Measurements from ENCODE around the gene PARP15. TPM values are rescaled to one million over a fixed set of nuclear protein-coding genes. Genes with fewer than 3 reads are reported as not detected.

PARP15 gene
- total RNA-seq, result 0.51 TPM
- long read RNA-seq, result 0 reads

DNA sequence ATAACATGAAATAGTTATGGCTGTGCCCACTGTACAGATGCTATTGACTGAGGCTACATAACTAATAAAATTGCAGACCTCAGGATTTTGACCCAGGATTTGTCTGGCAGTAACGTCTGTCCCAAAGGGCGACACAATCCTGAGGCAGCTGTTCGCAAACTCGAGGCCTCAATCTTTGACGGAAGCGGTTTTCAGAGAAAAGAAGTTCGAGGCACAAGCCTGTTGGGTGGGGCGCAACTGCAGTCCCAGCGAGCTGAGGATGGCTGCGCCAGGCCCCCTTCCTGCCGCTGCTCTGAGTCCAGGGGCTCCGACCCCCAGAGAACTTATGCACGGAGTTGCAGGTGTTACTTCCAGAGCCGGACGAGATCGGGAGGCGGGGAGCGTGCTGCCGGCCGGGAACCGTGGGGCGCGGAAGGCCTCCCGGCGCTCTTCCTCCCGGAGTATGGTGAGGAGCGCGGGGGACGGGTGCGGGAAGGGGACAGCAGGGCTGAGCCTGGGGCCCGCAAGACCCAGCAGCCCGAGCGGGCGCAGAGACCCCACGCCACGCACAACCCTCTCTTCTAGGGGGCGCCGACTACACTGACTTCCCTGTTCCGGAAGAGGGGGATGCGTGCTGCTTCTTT is at the start of gene PARP15:
PARP15 (plus strand) TSS at position 242 of the 623 bp plus-strand sequence; CDS start at position 260, 18 bp downstream.
- ATAC-seq (peak; percentile 70), DNase-seq (ENCODE audit: missing footprints) (peak; percentile 69)
- intact Hi-C loops (cut with DNase I), result no loop called here

DNA sequence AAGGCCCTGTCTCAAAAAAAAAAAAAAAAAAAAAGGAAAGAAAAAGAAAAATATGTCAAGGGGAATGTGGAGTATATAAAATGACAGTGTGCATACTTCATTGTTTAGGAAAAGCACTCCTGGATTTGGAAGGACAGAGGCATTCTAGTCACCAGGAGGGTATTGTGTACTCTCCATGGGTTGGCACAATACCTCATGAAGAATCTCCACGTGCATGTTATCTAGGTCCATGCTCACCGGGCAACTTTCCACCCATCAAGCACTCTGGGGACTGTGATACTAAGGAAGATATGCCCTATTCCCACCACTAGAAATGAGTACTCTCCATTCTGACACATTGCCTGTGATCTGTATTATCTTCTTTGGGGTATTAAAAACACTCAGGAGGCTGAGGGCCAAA is 47.3 kb upstream of the PARP15 start:
- intact Hi-C loops (cut with DNase I), result no loop called here
- ATAC-seq (no peak), DNase-seq (ENCODE audit: missing footprints) (no peak)

DNA sequence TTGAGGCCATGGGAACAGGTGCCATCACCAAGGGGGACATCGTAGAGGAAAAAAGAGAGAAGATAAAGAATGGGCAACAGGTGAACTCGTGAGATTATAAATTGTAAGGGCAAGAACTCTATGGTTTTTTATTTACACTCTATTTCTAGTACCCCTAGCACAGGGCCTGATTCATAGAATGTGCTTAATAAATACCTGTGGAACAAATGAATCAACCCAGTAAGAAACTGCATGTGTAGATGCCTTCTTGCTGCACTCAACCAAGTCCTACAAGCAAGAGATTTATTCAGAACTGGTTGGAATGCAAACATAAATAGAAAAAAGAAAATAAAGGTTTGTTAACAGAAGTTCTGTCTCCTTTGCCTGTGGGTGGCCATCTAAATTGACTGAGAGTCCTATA is 44.0 kb upstream of the PARP15 start:
- DNase-seq (ENCODE audit: missing footprints) (no peak), ATAC-seq (no peak)
- intact Hi-C loops (cut with DNase I), result no loop called here

DNA sequence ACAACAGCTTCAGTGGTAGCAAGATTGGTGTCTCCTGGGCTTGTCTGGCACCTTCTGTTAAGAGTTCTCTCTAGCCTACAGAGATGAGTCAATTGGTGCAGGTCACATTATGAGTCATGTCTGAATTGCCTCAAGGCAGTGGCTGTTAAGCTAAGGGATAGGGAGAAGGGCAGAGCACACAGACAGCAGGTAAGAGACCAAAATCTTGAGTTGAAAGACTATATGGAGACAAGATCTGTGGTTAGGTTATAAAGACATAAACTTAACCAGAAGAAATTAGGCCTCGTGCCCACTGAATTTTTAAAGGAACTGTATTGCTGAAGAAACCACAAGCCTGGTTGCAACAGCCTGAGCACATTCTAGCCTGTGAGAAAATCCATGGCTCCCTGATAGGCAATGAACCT is 43.5 kb upstream of the PARP15 start:
- no peak for DNase-seq (ENCODE audit: missing footprints)
- ATAC-seq, result no peak
- intact Hi-C loops (cut with DNase I), result no loop called here

DNA sequence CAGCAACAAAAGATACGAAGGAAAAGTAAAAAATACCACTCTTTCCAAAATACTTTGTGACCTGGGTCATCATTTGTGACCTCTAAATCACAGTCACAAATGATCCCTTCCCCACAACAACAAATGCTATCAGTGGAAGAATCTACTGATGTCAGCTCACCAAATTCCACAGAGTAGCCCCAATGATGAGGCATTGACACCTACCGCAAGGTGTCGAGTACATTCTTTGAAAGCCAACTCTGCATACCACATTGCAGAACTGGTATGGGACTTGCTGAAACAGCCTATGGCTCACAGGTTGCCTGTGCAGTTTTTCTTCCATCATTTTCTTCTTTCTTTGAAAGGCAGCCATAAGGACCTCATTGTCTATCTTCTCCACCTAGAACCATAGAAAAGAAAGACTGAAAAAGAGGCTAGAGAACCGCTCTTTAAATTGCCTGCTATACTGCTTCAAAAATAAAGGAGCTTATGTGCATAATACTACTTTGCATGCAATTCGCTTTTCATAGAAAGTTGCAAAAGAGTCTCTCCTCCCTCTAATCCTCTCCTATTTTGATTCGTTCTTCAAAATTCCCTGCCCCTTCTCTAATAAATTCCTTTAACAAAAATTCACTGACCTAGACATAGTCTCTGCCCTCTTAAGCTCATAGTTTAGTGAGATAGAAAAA is 41.4 kb upstream of the PARP15 start:
- intact Hi-C loops (cut with DNase I), result no loop called here
- ATAC-seq, result no peak

DNA sequence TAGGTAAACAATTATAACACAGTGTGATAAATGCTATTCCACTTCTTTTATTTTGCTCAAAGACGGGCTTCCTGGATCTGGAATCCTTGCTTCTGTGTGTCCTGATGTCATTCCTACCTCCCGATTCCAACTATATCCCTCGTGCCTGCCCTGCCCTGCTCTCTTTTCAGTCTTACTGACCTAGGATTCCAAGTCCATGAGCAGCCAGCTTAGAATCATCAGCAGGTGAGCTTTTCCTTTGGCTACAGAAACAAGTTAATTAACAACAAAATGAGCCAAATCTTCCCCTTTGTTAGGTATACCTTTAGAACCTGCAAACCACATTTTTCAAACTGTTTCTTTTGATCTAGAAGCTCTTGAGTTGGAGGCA is 40.8 kb upstream of the PARP15 start:
- ATAC-seq (no peak), DNase-seq (ENCODE audit: missing footprints) (no peak)
- intact Hi-C loops (cut with DNase I), result no loop called here

More for the DNA sequence above, 41.4 kb upstream of the PARP15 start:
- no peak for DNase-seq (ENCODE audit: missing footprints)

DNA sequence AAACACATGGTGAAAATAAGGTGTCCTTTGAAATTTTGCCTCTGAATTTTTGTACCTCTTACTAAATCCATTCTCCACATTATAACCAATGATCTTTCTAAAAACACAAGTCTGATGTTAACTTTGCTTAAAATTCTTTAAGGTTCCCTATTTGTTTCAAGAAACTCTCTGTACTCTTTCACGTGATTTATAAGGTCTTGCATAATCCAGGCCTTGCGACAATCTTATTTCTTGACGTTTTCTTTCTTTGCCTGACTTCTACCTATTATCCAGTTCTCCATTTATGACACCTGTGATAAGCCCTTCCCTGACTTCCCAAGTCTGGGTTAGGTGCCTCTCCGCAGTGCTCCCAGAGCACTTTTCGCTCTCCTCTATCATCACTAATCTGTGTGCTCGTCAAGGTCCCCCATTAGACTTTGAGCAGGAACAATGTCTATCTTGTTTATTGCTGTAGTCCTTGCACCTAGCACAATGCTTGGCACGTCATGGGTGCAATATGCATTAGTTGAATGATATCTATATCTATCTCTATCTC is 38.4 kb upstream of the PARP15 start:
- intact Hi-C loops (cut with DNase I), result no loop called here
- DNase-seq (ENCODE audit: missing footprints) (no peak), ATAC-seq (no peak)

DNA sequence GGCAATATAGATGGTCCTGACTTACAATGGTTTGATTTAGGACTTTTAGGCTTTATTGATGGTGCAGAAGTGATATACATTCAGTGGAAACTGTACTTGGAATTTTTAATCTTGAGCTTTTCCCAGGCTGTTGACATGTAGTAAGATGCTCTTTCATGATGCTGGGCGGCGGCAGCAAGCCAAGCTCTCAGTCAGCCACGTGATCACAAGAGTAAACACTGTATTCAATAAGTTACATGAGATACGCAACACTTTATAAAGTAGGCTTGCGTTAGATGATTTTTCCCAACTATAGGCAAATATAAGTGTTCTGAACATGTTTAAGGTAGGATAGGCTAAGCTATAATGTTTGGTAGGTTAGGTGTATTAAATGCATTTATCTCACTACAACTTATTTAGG is 31.3 kb upstream of the PARP15 start:
- intact Hi-C loops (cut with DNase I), result no loop called here
- DNase-seq (ENCODE audit: missing footprints), result no peak
- ATAC-seq, result no peak

DNA sequence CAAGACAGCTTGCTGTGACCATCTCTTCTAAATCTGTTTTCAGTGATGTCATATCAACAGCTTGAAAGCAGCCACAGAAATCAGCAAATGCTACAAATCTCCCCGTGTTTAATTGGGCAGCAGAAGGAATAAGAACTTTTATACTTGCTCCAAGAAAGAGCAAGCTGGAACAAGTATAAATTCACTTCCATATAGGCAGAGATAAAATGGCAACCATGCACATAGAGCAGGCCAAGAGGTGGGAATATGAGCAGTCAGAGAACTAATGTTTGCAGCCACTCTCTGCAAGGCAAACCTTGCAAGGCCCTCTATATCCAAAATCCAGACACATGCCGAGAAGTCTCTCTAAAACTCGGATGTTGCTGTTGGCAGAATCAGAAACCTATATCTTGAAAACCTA is 29.4 kb upstream of the PARP15 start:
- no peak for ATAC-seq
- no peak for DNase-seq (ENCODE audit: missing footprints)
- intact Hi-C loops (cut with DNase I), result no loop called here

DNA sequence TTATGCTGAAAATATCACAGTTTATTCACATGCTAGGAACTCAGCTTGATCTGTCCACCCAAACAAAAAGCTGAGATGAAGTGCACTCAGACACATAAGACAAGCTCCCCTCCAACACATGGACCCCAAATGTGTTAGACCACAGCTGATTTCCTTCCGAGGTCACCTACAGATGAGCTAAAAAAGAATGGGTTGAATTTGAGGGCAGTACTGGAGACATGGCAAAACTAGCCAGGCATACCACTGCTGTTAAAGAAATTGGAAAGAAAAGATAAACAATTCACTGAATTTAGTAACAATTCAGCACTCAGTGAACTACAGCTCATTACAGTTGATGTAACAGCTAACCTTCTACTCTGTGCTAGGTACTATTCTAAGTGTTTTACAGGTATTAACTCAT is 28.8 kb upstream of the PARP15 start:
- intact Hi-C loops (cut with DNase I), result no loop called here
- DNase-seq (ENCODE audit: missing footprints), result no peak
- ATAC-seq, result no peak

DNA sequence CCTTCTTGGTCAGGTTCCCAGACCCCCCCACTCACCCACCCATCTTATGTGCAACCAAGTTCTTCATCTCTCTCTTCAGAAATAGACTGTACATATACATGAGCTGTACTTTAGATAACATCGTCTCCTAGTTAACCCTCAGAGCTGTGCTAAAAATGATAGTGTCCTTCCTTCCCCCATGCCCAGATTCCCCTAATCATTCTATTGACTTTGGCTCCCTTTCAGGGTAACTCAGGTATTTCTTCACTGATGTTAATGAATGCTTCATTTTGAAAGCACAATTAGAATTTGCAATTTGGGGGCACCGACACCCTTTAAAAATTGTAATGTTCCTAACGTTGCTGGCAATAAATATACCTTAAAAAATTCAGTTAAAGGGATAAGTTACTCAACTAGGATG is 24.3 kb upstream of the PARP15 start:
- no peak for ATAC-seq
- intact Hi-C loops (cut with DNase I), result no loop called here
- DNase-seq (ENCODE audit: missing footprints), result no peak

DNA sequence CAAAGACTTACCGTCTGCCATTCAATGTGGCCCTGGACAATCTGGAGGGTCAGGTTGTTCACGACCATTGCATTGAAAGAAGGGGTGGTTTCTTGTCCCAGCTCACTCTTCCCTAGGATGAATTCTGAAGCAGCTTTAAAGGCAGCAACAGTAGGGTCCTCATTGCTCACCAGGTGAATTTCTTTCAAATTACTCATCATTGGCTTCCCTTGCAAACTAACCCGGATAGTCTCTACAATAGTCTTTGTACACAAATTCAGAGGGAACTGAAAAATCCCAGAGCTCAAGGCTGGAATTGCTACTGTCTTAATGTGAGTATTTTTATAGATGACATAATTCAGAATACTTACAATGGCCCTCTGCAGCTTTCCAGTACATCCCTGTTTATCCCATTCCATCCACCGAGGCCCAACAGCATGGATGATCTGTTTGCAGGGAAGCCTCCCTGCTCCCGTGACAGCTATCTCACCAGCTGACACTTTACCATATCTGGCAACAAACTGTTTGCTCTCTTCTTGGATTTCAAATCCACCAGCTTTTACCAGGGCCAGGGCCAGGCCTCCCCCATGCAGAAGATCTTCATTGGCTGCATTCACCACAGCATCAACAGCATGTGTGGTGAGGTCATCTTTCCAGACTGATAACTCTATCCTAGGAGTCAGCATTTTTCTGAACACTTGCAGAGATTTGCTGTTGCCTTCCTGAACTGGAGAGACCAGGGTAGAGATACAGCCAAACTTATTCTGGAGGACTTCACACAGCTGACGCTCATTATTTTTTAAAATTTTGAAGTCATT is 22.0 kb upstream of the PARP15 start:
- ATAC-seq (peak; percentile 44), DNase-seq (ENCODE audit: missing footprints) (no peak)
- intact Hi-C loops (cut with DNase I), result no loop called here

DNA sequence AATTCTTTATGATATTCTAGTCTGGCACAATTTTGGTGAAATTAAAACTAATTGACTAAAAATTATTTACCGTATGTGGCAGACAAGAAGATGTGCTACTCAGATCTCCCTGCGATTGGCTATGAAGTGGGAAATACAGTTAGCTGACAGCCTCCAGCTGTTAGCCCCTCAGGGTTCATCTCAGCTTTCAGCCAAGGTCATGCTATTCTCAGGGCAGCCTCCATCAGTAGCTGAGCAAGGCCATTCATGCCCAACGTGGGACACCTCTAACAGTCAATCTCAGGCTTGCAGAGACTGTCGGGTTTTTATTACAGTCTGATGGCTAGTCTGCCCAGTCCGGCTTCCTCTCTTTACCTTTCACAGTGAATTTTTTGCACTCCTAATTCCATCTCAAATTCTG is 20.1 kb upstream of the PARP15 start:
- intact Hi-C loops (cut with DNase I), result no loop called here
- ATAC-seq (no peak), DNase-seq (ENCODE audit: missing footprints) (no peak)

DNA sequence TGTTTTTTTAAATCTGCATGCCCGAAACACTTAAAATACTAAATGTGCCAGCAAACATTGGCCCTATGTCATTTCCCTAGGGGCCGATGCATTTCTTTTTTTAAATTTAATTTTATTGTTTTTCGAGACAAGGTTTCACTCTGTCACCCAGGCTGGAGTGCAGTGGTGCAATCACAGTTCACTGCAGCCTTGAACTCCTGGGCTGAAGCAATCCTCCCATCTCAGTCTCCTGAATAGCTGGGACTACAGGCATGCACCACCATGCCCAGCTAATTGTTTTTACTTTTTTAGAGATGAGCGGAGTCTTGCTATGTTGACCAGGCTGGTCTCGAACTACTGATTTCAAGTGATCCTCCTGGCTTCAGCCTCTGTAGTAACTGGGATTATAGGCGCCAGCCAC is 18.8 kb upstream of the PARP15 start:
- intact Hi-C loops (cut with DNase I), result no loop called here
- DNase-seq (ENCODE audit: missing footprints) (no peak), ATAC-seq (no peak)

DNA sequence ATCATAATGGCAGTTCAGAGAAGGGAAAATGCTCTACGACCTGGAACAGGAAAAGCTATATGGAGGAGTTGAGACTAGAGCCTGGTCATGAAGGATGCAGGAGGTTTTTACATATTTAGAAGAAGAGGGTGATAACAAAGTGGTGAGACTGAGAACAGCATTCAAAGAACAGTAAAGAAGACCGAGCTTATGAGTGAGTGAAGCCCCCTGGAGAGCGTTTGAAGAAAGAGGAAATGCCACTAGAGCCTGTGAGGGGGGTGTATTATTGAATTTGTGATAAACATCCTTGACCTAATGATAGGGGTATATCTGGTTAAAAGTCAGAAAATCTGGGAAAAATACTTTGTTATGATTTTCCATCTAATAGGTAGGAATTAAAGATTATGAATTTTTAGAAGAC is 17.5 kb upstream of the PARP15 start:
- intact Hi-C loops (cut with DNase I), result loop anchor here (10.0 kb wide), 1 partner anchor 235 kb away; the partner anchor contains the start of genes HSPBAP1 and SLC49A4
- ATAC-seq, result no peak
- DNase-seq (ENCODE audit: missing footprints), result no peak

DNA sequence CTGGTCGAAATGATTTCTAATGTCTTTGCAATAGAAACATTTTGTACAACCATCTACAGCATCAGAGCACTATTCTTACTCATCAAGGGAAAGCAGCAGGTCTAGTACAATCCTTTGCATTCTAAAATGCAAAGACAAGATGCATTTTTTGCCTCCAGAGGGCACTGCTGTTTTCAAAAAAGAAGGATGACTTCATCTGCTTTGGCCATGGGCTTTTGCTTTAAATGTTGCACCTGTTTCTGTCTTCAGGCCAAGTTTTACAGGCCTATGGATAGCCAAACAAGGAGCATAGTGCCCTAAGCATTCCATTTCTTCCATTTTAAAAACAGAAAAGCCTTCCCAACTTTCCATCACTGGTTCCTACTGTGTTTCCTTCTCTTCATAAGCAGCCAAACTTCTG is 16.8 kb upstream of the PARP15 start:
- intact Hi-C loops (cut with DNase I), result loop anchor here (10.0 kb wide), 1 partner anchor 234 kb away; the partner anchor contains the start of genes HSPBAP1 and SLC49A4
- ATAC-seq, result no peak
- no peak for DNase-seq (ENCODE audit: missing footprints)

DNA sequence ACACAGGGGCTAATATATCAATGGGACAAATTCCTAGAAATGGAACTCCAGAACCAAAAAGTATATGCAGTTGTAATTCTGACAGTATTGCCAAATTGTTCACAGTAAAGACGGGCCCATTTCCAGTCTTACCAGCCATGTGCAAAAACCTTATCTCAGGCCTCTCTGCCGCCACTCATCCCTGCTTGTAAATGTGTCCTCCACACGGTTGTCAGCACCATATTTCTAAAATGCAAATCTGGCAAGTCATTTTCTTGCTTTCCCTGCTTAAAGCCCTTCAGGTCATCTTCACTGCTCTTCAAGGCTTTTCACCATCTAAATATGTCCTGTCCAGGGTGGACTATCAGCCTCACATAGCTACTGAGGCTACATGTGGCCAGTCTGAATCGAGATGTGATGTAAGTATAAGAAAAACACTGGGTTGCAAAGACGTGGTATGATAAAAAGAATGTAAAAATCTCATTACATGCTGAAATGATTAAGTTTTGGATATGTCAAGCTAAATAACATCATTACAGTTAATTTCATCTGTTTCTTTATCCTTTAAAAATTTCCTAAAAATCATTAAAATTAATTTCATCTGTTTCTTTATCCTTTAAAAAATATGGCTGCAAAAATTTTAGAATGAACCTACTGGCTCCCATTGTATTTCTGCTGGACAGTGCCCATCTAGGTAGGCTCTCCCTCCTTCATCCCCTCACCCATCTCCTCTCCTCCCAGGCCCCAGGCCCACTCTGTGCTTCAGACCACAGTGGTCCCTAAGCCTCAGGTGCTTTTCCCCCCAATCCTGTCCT is 14.3 kb upstream of the PARP15 start:
- intact Hi-C loops (cut with DNase I), result loop anchor here (10.0 kb wide), 1 partner anchor 232 kb away; the partner anchor contains the start of genes HSPBAP1 and SLC49A4
- no peak for ATAC-seq
- DNase-seq (ENCODE audit: missing footprints), result no peak

DNA sequence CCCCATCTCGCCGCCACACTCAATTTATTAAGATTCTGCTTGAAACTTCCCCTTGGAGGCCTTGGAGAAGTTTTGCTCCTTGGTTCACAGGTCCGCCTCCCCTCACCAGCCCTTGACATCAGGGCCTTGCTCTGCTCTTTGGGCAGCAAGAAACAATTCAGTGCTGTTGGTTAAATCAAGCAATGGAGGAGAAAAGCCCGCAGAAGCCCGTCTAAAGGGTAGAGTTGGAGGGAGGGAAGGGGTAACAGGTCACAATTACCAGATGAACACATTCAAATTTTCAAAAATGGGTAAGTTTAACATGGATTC is 13.8 kb upstream of the PARP15 start:
- DNase-seq (ENCODE audit: missing footprints), result no peak
- intact Hi-C loops (cut with DNase I), result loop anchor here (1.0 to 10.0 kb wide), 2 partner anchors 116 to 231 kb away; partner anchors contain the start of genes HSPBAP1 and SLC49A4
- ATAC-seq, result peak; percentile 32
